HG02610 (cell line): ENCODE measurements around the gene ASIC2.
"Not testable (repeated sequence)": the region's sequence is repeated elsewhere in the genome, so short reads cannot be mapped to it uniquely, and the experiment has no call there.

Source experiments
- ATAC-seq: cut with Tn5 transposase; IDR thresholded peaks from one replicate; pipeline ENCODE4 v1.9.1; 2021; ENCODE audit warnings: mild to moderate bottlenecking, moderate library complexity; ENCODE audit not compliant: unreplicated experiment

The ASIC2 gene

GRCh38 chr17:32993977-32994376, 299.1 kb downstream of the ASIC2 start:
- no peak for ATAC-seq

DNA sequence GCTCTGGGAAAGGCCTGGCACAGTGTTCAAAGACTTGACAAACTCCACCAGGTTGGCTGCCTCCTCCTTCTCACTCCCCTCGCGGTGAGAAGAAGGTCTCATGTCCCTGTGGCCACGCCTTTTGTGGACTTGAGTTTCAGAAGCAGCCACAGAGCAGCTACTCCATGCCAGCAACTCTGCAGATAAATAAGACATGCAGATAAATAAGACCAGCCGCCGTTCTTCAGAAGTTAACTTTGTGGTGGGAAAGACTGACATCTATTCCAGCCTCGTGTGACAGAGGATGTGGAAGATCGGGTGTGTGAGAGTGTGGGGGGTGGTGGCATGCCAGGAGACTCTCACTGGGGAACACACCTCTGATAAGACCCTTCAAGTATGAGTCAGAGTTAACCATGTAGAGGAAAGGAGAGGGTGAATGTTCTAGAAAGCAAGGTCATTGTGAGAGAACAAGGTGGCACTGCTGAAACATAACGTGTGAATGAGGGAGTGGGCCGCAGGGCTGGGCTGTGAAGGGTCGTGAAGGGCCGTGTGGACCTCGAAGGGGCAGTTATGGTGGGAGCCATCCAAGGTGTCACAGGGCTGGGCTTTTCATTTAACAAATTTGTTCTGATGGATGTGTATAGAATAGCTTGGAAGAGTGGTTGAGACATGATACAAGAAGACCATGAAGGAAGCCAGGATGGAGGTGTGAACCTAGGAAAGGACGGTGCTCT, 300.6 kb downstream of the ASIC2 start:
- no peak for ATAC-seq

GRCh38 chr17:32988481-32989101, 304.5 kb downstream of the ASIC2 start:
- no peak for ATAC-seq

GRCh38 chr17:32987868-32988267, 305.2 kb downstream of the ASIC2 start:
- not testable (repeated sequence) for ATAC-seq

DNA sequence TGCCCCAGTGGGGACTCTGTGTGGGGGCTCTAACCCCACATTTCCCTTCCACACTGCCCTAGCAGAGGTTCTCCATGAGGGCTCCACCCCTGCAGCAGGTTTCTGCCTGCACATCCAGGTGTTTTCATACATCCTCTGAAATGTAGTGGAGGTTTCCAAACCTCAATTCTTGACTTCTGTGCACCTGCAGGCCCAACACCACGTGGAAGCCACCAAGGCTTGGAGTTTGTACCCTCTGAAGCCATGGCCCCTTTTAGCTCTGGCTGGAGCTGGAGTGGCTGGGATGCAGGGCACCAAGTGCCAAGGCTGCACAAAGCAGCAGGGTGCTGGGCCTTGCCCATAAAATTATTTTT, 305.7 kb downstream of the ASIC2 start:
- ATAC-seq, result not testable (repeated sequence)

DNA sequence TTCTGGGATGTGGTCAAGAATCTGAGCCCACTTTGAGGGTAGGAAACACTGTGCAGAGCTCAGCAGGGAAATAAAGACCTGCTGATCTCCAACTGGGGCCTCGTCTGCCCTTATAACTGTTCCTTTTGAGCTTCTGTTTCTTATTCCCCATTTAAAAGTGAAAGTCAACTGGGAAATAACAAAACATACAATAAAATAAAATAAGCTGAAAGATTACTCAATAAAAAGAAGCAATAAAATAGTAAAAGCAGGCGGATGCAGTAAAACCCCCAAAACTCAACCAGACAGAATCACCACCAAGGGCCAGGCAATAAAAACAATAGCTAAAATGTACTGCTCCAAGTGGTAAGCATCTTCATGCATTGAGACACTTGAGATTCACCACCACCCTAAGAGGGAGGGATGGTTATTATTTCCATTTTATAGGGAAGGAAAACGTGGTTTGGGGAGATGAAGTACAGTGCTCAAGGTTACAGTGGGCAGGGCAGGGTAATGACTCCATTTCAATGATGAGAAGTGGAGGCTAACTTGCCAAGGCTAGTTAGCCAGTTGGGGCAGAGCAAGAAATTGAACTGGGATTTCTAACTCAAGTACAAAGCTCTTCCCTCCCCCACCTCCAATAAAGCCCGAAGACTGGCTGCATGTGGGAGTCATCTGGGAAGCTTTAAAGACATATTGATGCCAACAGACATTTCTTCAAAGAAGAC, 307.9 kb downstream of the ASIC2 start:
- no peak for ATAC-seq

DNA sequence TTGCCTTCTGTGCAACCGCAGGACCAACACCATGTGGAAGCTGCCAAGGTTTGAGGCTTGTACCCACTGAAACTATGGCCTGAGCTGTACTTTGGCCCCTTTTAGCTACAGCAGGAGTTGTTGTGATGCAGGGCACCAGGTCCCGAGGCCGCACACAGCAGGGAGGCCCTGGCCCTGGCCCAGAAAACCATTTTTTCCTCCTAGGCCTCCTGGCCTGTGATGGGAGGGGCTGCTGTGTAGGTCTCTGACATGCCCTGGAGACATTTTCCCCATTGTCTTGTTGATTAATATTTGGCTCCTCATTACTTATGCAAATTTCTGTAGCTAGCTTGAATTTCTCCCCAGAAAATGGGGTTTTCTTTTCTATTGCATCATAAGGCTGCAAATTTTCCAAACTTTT, 311.5 kb downstream of the ASIC2 start:
- not testable (repeated sequence) for ATAC-seq

DNA sequence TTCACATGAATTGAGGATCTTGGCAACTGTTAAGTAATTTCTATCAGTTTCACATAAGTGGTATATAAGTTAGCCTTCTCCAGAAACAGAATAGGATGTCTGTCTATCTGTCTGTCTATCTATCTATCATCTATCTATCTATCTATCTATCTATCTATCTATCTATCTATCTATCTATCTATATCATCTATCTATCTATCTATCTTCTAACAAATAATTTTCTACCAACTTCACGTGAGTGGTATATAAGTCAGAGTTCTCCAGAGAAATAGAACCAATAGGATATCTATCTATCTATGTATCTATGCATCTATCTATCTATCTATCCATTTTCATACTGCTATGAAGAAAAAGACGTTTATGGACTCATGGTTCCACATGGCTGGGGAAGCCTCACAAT, 312.9 kb downstream of the ASIC2 start:
- no peak for ATAC-seq

- no peak for ATAC-seq
Measured at GRCh38 chr17:32976605-32977004, 316.5 kb downstream of the ASIC2 start.

GRCh38 chr17:32976131-32976530, 317.0 kb downstream of the ASIC2 start:
- ATAC-seq, result no peak

DNA sequence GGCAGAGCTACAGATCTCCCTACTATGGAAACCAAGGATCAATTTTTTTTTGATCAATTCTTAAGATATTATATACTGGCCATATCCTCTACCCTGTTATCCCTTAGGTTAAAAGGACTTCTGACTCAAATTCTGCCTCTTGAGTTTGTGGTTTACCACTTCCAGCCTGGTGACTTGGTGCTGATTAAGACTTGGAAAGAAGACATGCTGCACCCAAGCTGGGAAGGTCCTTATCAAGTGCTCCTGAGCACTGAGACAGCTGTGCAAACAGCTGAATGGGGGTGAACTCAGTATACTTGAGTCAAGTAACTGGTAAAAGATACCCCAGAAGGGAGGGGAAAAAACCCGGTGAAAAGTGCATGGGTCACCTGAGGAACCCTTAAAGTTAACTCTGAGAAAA, 321.9 kb downstream of the ASIC2 start:
- ATAC-seq, result no peak

DNA sequence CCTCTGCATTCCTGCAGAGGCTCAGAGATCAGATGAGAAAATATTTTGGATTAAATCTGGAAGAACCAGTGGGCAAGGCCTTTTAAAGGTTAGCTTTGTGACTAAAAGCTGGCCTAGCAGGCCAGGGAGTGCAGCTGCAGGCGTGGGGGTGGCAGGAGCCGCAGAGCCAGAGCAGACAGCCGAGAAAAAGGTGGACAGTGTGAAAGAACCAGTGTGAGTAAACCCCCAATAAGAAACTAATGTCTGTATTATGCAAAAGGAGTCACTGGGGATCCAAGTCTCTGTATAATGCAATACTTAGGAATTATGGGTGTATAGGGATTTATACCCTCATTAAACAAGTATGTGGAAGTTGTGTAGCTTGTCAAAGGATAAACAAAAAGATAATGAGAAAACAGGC, 322.8 kb downstream of the ASIC2 start:
- ATAC-seq, result no peak

GRCh38 chr17:32969231-32969630, 323.9 kb downstream of the ASIC2 start:
- not testable (repeated sequence) for ATAC-seq

- no peak for ATAC-seq
Measured at GRCh38 chr17:32964541-32964940, 328.6 kb downstream of the ASIC2 start.
